HG02571 (cell line): Measurements from ENCODE around the gene IRF2.
A peak's percentile ranks its signal among the peaks of the same experiment; 100 is the strongest.

Experiments used
- ATAC-seq: cut with Tn5 transposase; IDR thresholded peaks from one replicate; pipeline ENCODE4 v1.9.1; 2021; ENCODE audit warnings: mild to moderate bottlenecking, moderate library complexity; ENCODE audit not compliant: unreplicated experiment

IRF2 gene

DNA sequence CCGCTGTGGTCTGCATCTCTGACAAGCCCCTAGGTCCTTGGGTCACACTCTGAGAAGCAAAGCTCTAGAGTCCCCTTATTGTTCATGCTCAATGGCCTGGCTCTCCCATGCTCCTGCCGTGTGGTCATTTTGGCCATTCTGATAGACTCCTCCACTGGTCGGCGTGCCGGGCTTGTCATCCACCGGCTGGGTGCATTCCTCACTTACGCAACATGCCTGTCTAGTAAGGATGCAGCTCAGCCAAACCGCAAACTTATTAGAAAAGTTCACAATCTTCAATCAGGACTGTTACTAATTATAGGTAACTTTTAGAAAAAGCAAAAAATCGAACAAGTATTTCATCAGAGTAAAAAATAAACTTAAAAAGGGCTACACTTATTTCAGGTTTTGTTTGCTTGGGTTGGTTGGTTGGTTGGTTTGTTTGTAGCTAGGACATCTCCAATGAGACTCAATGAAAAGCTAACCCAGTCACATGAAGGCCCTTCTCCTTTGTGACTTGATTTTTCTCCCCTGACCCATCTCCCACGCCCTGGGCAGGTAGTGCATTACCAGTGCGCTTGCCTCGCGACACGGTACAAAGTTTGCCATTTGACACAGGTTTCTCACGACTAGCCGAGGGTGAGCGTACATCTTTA is 41.0 kb downstream of the IRF2 start:
- ATAC-seq, result no peak

GRCh38 chr4:184432127-184432922 is 42.0 kb downstream of the IRF2 start:
- ATAC-seq, result no peak

DNA sequence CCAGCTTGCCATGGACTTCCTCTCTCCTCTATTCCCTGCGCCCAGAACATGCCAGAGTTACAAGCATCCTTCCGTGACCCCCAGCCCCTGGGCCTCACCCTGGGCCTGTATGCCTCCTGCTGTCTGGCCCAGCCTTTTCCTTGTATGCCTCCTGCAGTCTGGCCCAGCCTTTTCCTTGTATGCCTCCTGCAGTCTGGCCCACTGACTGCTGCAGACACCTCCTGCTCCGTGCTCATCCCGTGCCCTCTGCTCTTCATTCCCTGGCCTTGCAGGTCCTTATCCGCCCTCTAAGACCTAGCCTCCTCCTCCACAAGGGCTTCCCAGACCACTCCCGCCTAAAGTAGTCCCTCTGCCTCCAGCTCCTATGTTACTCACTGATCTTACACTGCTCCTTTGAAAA is 44.2 kb downstream of the IRF2 start:
- no peak for ATAC-seq

- ATAC-seq, result no peak
Measured at GRCh38 chr4:184428787-184429186, 45.6 kb downstream of the IRF2 start.

DNA sequence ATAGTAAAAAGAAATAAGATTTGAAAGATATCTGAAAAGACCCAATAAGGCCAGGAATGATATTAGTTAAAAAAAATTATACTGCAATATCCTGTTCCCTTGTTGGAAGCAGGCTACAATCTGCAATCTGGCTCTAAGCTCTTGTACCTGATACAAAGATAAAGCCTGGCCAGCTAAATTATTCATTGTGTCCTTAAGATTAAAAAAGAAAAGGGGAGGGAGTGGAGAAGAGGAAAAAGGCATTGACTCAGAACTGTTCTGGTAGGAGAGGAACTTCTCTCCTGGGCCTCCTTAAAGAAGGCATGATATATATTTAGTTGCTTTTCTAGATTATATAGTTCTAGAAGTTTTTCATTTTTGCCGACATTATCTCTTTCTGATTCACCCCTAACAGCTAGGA is 46.7 kb downstream of the IRF2 start:
- ATAC-seq, result no peak

GRCh38 chr4:184427093-184427492 is 47.3 kb downstream of the IRF2 start:
- ATAC-seq, result no peak

DNA sequence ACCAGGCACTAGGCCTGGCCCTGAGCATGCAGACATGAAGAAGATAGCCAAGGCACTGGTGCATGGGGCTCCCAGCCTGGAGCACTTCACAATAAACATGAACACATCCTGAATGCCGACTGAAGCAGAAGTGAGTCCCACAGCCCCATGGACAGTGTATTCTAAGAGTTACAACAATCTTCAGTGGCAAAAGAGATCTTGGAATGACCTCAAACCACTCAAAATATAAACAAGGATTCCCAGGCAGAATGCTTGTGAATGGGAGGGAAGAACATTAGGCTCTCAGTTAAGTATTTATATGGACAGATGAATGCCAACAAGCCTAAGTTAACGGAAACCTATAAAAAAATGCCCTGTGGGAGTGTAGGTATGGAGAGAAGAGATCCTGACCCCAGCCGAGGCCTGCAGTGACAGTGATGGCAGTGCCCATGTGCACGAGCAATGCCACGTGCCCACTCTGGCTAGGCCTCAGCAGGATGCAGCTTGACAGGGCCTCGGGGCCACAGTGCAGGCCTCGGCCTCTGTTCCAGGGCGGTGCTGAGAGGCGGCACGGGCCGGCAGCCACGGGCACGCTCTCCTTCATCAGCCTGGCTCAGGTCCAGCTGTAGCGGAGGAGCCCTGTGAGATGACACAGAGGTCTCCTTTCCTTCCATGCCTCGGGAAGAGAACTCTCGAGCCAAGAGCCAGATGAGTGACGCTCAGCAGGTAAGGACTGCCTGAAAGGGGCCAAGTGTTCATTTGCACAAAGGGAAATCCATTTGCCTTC is 49.2 kb downstream of the IRF2 start:
- no peak for ATAC-seq

DNA sequence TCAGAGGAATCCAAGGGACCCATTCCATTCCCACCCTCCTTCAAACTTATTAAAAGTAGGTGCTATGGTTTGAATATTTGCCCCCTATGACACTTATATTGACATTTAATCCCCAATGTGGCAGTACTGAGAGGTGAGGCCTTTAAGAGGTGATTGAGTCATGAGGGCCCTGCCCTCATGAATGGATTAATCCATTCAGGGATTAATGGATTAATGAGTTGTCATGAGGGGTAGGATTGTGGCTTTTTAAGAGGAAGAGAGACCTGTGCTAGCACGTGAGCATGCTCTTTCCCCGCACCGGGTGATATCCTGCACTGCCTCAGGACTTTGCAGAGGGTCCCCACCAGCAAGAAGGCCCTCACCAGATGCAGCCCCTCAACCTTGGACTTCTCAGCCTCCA is 50.1 kb downstream of the IRF2 start:
- no peak for ATAC-seq

DNA sequence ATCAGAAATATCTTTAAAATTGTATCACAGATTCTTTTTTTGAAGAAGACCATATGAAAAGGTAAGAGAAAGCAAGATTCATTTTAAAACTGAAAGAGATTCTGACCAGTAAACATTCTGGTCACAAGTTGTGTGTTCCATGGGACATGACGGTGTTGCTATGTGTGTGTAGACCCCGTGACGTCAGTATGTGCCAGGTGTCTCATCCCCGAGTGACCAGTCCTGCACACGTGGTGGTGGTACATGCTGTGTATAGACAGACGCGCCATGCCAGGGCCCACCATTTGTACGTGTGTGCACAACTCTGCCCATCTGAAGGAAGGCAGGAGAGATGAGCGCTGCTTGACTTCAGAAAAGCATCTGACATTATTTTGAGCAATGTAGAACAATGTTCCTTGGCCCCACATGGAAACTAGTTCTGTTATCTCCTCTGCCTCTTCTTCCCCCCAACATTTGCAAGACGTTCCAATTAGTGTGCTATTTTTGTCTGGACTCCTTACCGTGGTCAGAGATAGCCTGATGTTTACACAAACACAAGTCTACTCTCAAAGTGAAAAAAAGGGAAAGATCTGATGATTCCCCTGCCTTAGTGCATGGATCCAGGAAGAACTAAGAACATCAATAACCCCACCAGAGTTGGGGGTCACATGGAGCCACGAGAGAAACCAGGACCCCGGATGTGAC is 51.2 kb downstream of the IRF2 start:
- no peak for ATAC-seq

- no peak for ATAC-seq
Measured at GRCh38 chr4:184422378-184422777, 52.0 kb downstream of the IRF2 start.

DNA sequence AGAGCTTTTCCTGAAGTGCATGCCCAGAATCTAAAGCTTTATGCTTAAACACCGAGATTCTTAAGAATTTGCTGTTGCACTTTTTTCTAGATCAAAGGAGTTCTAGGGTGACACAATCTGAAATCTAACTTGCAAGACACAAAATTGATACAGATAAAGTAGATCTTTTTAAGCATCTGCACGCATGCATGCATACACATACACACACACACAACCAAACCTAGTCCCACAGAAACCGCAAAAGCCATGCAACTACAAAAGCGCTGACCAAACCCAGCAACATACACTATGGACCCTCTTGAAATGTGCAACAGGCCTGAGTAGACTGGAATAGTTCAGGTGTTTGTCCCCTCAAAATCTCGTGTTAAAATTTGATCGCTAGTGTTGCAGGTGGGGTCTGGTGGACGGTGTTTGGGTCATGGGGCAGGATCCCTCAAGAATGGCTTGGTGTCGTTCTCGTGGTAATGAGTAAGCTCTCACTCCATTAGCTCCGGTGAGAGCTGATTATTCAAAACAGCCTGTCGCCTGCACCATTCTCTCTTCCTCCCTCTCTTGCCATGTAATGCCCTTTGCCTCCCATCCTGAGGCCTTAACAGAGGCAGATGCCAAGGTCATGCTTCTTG is 52.7 kb downstream of the IRF2 start:
- ATAC-seq, result peak; percentile 30

DNA sequence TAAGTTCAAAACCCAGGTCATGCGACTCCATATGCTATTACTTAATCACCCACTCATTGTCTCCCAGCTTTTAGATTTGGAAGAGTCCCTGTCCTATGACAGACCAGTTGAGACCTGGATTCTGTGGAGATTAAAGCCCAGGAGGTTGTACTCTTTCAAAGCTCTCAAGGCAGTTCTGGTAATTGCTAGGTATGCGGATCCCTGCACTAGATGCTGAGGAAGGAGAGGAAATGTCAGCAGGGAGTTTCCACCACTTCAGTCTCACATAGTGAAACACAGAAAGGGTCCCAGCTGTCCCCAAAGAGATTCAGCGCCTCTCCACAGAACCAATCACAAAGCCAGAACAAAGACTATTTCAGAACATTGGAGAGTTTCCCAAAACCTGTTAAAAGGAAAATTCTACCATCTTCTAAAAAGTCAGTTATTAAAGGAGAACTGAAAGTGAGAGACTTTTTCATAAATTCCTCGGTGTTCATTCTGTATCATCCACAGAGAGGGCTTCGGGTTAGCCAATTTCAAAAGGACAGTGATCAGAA is 53.4 kb downstream of the IRF2 start:
- ATAC-seq, result peak; percentile 44

- no peak for ATAC-seq
Measured at GRCh38 chr4:184420402-184420801, 53.9 kb downstream of the IRF2 start.

DNA sequence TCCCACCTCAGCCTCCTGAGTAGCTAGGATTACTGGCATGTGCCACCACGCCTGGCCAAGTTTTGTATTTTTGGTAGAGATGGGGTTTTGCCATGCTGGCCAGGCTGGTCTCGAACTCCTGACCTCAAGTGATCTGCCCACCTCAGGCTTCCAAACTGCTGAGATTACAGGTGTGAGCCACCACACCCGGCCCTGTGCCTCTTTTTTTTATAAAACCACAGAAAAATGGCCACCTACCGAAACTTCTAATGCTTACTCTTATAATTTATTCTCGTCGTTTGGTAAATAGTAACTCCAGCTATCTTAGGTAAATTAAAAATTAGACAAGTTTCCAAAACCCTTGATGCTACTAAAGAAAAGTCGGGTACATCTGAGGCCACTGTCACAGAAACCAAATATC is 54.4 kb downstream of the IRF2 start:
- no peak for ATAC-seq

DNA sequence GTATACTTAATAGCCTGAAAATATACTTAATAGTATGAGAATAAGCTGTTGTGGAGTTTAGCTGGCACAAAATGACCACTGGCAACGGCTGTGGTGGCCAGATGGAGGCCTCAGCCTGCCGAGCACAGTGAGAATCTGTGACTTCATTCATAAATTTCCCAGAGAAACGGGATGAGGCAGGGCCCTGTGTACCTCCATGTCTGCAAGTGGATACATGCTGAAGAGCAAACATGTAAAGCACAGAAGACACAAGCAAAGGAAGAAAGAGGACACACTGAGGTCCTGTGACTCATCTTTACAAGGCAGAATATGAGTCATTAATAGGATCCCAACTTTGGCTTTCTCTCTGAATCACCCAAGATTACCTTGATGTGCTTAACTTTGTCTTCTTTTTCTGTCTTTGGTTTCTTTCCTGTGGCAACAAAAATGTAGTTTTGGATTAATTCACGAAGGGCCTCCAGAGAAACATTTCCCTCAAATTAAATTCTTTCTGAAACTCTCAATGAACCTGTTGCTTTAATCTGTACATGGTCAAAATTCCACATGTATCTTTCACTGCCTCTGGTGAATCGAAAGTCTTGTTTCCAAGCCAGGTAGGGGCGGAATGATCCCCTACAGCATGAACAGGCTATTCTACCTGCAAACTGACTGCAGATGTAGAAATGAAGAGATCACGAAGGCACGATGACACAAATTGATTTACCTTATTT is 56.4 kb downstream of the IRF2 start:
- ATAC-seq, result peak; percentile 44

DNA sequence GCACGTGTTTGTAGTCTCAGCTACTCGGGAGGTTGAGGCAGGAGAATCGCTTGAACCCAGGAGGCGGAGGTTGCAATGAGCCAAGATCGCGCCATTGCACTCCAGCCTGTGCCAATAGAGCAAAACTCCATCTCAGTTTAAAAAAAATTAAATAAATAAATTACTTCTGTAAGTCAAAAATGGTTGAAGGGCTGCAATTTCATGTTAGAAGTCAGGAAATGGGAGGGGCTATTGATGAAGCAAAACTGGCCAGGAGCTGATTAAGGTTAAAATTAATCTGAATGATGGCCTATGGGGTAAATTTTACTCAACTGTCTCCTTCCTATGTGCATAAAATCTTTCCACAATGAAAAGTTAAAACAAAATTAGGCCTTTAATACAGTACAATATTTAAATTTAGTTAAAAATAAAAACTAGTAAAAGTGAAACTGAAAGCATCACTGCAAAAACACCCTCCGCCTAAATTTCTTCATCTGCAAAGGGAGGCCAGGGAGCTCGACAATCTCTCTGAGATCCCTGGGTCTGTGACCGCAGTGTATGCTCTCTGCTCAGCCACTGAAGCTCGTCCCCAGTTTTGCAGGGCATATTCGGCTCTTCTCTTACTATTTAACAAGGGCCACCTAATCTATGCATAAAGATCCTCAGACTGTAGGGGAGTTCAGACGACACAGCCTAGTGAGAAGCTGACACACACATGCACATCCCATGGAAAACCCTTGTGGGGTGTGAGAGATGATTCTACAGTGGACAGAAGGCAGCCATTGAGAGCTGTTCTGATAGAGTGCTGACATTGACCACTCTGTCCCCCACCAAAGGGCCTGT is 57.2 kb downstream of the IRF2 start:
- ATAC-seq, result peak; percentile 45

DNA sequence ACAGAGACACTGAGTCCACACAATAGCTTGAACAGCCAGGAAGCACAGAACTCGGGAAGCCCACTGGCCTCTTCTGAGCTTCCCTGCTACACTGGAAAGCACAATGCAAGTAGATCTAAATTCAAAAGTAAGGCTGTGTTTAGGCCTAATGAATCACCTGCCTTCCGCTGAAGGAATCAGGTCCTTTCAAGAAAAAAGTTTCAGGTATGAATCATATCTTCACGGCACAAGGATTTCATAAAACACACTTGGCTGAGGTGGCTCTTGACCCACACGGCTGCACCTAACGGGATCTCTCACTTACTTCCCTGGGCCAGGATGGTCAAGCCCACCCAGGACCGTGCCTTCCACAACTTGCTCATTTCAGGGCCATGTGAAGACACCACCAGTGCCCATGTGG is 59.3 kb downstream of the IRF2 start:
- ATAC-seq, result no peak

DNA sequence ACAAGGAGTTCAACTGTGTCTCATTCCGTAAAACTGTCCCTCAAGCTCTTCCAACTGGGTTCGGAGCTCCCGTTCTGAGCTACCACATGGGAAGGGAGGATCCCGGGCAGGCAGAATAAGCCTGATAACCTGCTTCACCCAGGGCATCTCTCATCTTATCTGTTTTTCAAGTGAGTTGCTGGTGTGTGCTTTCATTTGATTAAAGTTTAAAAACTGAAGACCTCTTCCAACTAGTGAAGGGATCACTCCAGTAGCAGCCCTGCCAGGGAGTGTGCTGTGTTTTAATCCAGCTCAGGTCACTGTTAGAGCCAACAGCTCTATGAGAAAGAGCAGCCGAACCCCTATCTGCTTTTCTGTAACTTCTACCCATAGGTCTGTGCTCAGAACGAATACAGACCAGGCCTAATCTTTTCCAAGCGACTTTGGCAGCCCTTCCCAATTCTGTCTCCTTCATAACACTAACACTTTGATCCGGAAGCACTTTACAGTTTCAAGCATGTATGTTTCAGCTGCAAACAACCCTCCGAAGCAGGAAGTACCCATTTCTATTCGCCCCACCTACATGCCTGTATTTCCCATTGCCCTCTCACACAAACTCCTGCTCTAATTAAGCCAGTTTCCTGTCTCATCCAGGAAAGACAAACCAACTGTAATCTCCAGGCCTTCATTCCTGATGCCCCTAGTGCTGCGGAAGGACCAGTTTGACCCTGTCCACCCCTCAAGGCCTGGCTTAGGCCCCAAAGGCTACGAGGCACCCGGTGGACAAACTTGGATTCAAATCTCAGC is 60.9 kb downstream of the IRF2 start:
- no peak for ATAC-seq
